ENCODE results near the gene CGB1. TPM values are rescaled to one million over a fixed set of nuclear protein-coding genes. Genes with fewer than 3 reads are reported as not detected.

The CGB1 gene
- total and polyA plus RNA-seq, 2 of the 13 experiments (the other 11 are each of a cell fraction or from before 2014, with no cell fraction given) = not detected

- TF ChIP-seq GLMP (CRISPR knock-in tag; IDR thresholded peaks at IDR 0.05; ENCODE audit: borderline replicate concordance) (no peak), ZNF766 (CRISPR knock-in tag; IDR thresholded peaks at IDR 0.05; ENCODE audit: borderline replicate concordance) (no peak), CAMTA2 (CRISPR knock-in tag; IDR thresholded peaks at IDR 0.05; ENCODE audit: borderline replicate concordance) (no peak), PAXIP1 (CRISPR knock-in tag; conservative IDR thresholded peaks at IDR 0.05) (no peak), IRF1 (CRISPR knock-in tag; IDR thresholded peaks at IDR 0.05; ENCODE audit: low read depth) (no peak), ZNF710 (CRISPR knock-in tag; IDR thresholded peaks at IDR 0.05; ENCODE audit: borderline replicate concordance) (no peak), ZNF224 (CRISPR knock-in tag; IDR thresholded peaks at IDR 0.05) (no peak), RXRA (CRISPR knock-in tag; IDR thresholded peaks at IDR 0.05) (no peak), DMAP1 (CRISPR knock-in tag; IDR thresholded peaks at IDR 0.05) (no peak), ARNT2 (CRISPR knock-in tag; IDR thresholded peaks at IDR 0.05; ENCODE audit: low read depth) (no peak), ZSCAN12 (CRISPR knock-in tag; IDR thresholded peaks at IDR 0.05) (no peak), ZUFSP (CRISPR knock-in tag; IDR thresholded peaks at IDR 0.05; ENCODE audit: borderline replicate concordance) (no peak)
Measured at GRCh38 chr19:49061445-49061844, 24.8 kb upstream of the CGB1 start (continued).
